NCI-H82 treated with DMSO at 0.1 percent for 48 hours (cell line): ENCODE measurements around the gene DHRS13.
"Not testable (repeated sequence)": the region's sequence is repeated elsewhere in the genome, so short reads cannot be mapped to it uniquely, and the experiment has no call there.

Experiments
- DNase-seq: peaks from one replicate; lab custom pipeline; 2025; ENCODE audit not compliant: unreplicated experiment; lab: John Stamatoyannopoulos, UW

The DHRS13 gene

GRCh38 chr17:28883967-28884702, 18.7 kb downstream of the DHRS13 start:
- DNase-seq: no peak

GRCh38 chr17:28882154-28882895, 20.6 kb downstream of the DHRS13 start:
- DNase-seq: no peak

GRCh38 chr17:28881533-28882056, 21.3 kb downstream of the DHRS13 start:
- no peak for DNase-seq

GRCh38 chr17:28880572-28880945, 22.3 kb downstream of the DHRS13 start:
- no peak for DNase-seq

GRCh38 chr17:28879886-28880571, 22.9 kb downstream of the DHRS13 start:
- DNase-seq: no peak

- peak; percentile 10 for DNase-seq
Observed at GRCh38 chr17:28878981-28879380, 23.9 kb downstream of the DHRS13 start.

GRCh38 chr17:28878158-28878910, 24.5 kb downstream of the DHRS13 start:
- DNase-seq: no peak

GRCh38 chr17:28877150-28877711, 25.6 kb downstream of the DHRS13 start:
- not testable (repeated sequence) for DNase-seq

- DNase-seq: no peak
Observed at GRCh38 chr17:28875848-28876550, 26.9 kb downstream of the DHRS13 start.

- no peak for DNase-seq
Observed at GRCh38 chr17:28874750-28875149, 28.1 kb downstream of the DHRS13 start.

GRCh38 chr17:28873839-28874238, 29.0 kb downstream of the DHRS13 start:
- no peak for DNase-seq

GRCh38 chr17:28871056-28871579, 31.8 kb downstream of the DHRS13 start:
- DNase-seq: peak; percentile 57

- DNase-seq: peak; percentile 18
Observed at GRCh38 chr17:28867276-28867675, 35.6 kb downstream of the DHRS13 start.

- DNase-seq: no peak
Observed at GRCh38 chr17:28865946-28866752, 36.7 kb downstream of the DHRS13 start.

GRCh38 chr17:28864991-28865849, 37.7 kb downstream of the DHRS13 start:
- DNase-seq: no peak

GRCh38 chr17:28863953-28864352, 38.9 kb downstream of the DHRS13 start:
- DNase-seq: no peak

- DNase-seq: no peak
Observed at GRCh38 chr17:28862561-28862960, 40.3 kb downstream of the DHRS13 start.
